CD4-positive, alpha-beta T cell treated with Interleukin-15 for 1 hour (primary cell): ENCODE measurements around the gene CGRRF1.

Experiments
- DNase-seq: peaks from one replicate; pipeline ENCODE4 v3.0.0-alpha.2; 2020

The CGRRF1 gene

GRCh38 chr14:54490445-54491175 is 19.1 kb upstream of the CGRRF1 start:
- no peak for DNase-seq

- no peak for DNase-seq
Observed at GRCh38 chr14:54493293-54493692, 16.4 kb upstream of the CGRRF1 start.

GRCh38 chr14:54497224-54497623 is 12.5 kb upstream of the CGRRF1 start:
- no peak for DNase-seq

GRCh38 chr14:54498095-54498531 is 11.6 kb upstream of the CGRRF1 start:
- no peak for DNase-seq

- DNase-seq: no peak
Observed at GRCh38 chr14:54498579-54498978, 11.1 kb upstream of the CGRRF1 start.

- DNase-seq: no peak
Observed at GRCh38 chr14:54500744-54501143, 9.0 kb upstream of the CGRRF1 start.

- no peak for DNase-seq
Observed at GRCh38 chr14:54501480-54501879, 8.2 kb upstream of the CGRRF1 start.

GRCh38 chr14:54502602-54503001 is 7.1 kb upstream of the CGRRF1 start:
- no peak for DNase-seq

GRCh38 chr14:54503486-54503885 is 6.2 kb upstream of the CGRRF1 start:
- DNase-seq: no peak

GRCh38 chr14:54512393-54512792 is 2.7 kb downstream of the CGRRF1 start:
- DNase-seq: no peak

GRCh38 chr14:54515670-54516069 is 6.0 kb downstream of the CGRRF1 start:
- no peak for DNase-seq

GRCh38 chr14:54516709-54517108 is 7.0 kb downstream of the CGRRF1 start:
- DNase-seq: no peak

- no peak for DNase-seq
Observed at GRCh38 chr14:54524410-54524809, 14.7 kb downstream of the CGRRF1 start.

- no peak for DNase-seq
Observed at GRCh38 chr14:54528973-54529372, 19.3 kb downstream of the CGRRF1 start.

- DNase-seq: no peak
Observed at GRCh38 chr14:54529811-54530210, 20.1 kb downstream of the CGRRF1 start.

GRCh38 chr14:54532111-54533012 is 22.7 kb downstream of the CGRRF1 start:
- no peak for DNase-seq

GRCh38 chr14:54533100-54533499 is 23.4 kb downstream of the CGRRF1 start:
- no peak for DNase-seq

GRCh38 chr14:54535126-54535525 is 25.4 kb downstream of the CGRRF1 start:
- no peak for DNase-seq

GRCh38 chr14:54535646-54536045 is 25.9 kb downstream of the CGRRF1 start:
- DNase-seq: no peak

- no peak for DNase-seq
Observed at GRCh38 chr14:54537651-54538050, 27.9 kb downstream of the CGRRF1 start.

GRCh38 chr14:54538055-54538454 is 28.3 kb downstream of the CGRRF1 start:
- no peak for DNase-seq

- no peak for DNase-seq
Observed at GRCh38 chr14:54547583-54547982, 37.9 kb downstream of the CGRRF1 start.

- no peak for DNase-seq
Observed at GRCh38 chr14:54548491-54548890, 38.8 kb downstream of the CGRRF1 start.

GRCh38 chr14:54549862-54550261 is 40.2 kb downstream of the CGRRF1 start:
- DNase-seq: no peak
